NCI-H524 (cell line): ENCODE results near the gene ARL15.

Experiments used
- DNase-seq, 2 experiments: peaks; one replicate each; lab custom pipeline; 2025; lab: John Stamatoyannopoulos, UW

ARL15 gene

GRCh38 chr5:54207566-54207965 lies 102.8 kb downstream of the ARL15 start:
- no peak for DNase-seq

DNA sequence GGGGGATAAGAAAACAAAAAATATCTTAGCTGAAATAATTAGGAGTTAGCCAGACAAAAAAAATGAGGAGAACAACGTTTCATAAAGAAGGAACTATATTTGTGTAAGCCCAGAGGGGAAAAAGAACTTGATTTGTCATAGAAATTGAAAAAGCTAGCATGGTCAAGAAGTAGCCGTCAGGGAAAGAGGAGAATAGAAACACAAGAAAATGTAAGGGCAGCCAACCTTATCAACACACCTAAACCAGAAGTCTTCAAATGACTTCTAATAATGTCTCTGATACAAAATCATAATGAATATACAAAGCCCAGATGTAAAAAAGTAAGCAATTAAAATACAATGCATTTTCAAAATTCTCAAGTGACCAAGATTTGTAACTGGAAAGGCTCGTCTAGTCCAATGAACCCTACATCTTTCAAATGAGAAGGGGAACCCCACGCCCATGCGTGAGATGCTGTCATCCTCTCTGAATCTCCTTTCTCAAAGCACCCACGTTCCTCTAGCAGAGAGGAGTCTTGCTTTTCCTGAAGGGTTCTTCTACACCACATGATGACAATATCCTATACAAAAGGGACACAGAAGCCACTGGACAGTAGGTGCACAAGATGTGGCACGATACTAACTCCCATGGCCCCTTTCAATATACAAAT lies 103.7 kb downstream of the ARL15 start:
- no peak for DNase-seq

GRCh38 chr5:54205918-54206317 lies 104.5 kb downstream of the ARL15 start:
- DNase-seq: no peak

DNA sequence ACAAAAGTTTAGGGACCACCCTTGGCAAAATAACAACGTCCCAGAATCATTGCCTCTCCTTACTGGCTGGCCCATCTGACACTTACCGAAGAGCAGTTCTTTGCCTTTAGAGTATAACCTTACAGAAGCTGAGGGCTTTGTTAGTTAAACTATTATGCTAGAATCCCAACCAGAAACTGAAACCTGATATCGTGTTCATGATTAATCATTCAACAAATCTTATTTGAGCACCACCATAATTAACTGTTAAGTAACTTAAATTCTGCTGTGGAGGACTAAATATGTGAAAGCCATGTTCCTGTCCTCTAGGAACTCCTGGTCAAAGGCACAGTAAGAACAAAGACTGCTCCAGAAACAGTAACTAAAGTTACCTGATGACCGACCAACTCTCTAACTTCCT lies 104.9 kb downstream of the ARL15 start:
- DNase-seq: peak in 1 of 2 experiments; percentile 61

DNA sequence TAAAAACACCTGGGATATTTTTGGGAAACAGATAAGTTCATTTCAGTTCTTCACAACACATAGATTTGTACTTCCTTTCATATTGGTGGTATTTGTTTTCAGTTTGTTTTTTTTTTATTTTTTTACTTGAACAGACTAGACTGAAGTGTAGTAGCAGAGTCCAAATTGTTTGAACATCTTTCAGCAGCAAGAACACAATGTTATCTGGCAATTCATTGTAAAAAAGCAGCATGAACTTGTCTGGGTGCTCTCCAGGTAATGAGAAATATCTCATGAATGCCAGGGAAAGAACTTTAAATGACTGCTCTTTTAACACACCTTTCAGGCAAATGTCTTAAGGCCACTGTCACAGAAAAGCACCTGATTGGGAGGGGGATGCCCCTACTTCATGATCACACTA lies 113.4 kb downstream of the ARL15 start:
- no peak for DNase-seq

GRCh38 chr5:54195701-54196100 lies 114.7 kb downstream of the ARL15 start:
- DNase-seq: no peak

DNA sequence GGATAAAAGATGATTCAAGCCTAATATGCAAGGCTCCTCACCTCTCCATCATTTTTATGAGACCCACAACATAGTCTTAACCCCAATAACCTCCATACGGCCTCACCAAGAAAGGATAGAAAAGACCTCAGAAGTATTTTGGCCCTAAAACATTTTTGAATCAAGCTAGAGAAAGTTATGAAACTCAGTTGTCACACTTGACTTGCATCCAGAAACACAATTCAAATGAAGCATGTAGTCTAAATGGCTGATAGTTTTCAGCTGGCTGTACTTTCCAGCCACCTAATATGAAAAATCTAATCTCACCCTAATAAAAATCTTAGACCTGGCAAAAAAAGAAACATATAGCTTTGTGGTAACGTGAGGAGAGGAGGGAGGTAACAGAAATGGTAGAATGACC lies 116.1 kb downstream of the ARL15 start:
- DNase-seq: no peak

- no peak for DNase-seq
Observed at GRCh38 chr5:54187694-54188093, 122.7 kb downstream of the ARL15 start.

DNA sequence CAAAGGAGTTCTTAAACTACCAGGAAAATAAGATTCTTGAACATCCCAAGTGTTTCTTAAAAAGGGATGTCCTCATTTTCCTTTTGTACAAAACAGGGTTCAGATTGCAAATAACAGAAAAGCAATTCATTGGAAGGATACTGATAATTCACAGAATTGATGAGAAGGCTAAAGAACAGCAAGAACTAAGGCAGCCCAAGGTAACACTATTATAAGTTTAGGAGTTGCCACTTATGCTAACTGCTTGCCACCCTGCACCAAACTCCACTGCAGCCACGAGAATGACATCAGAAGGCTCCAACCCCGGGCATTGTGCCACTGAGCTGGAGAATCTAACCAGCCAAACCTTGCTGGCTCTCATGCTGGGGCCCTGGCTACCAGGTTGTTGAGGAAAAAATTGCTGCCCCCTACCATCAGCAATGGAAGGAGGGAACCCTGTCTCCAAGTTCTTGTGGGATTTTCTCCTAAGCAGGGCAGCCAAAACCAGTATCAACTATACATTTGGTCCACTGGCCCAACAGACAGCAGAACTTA lies 123.4 kb downstream of the ARL15 start:
- DNase-seq: no peak

GRCh38 chr5:54186108-54186507 lies 124.3 kb downstream of the ARL15 start:
- DNase-seq: no peak

DNA sequence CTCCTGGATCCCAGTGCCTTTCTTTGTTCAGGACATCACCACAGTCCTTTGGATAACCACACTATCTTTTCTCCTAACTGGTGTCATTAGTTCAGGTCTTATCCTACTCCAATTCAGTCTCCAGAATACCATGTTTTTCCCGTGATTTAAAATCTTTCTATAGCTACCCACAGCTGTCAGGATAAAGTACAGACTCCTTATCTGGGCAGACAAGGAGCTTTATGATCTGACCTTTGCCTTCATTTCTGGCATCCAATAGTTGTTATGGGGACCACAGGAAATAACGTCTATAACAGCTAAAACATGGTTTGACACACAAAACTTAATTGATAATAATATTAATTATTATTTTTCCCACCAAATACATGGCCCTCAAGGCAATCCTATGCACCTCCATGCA lies 125.6 kb downstream of the ARL15 start:
- no peak for DNase-seq

GRCh38 chr5:54180630-54181031 lies 129.7 kb downstream of the ARL15 start:
- DNase-seq: no peak

DNA sequence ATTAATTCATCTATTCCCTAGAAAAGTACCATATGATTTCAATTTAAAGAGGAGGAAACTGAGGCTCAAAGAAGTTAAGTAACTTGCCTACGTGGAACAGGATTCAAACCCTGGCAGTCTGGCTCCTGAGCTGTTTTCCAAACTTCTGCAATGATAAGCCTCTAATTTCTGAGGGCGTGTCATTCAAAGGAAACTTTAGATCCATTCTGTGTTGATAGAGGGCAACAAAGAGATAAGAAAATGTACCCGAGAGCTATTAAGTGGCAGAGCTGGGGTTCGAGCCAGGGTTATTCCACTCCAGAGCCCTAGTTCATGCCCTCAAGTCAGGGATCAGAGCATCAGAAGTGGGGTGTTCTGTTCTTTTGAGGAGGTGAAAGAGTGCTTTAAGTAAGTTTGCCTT lies 131.4 kb downstream of the ARL15 start:
- no peak for DNase-seq

GRCh38 chr5:54178207-54178606 lies 132.2 kb downstream of the ARL15 start:
- no peak for DNase-seq

DNA sequence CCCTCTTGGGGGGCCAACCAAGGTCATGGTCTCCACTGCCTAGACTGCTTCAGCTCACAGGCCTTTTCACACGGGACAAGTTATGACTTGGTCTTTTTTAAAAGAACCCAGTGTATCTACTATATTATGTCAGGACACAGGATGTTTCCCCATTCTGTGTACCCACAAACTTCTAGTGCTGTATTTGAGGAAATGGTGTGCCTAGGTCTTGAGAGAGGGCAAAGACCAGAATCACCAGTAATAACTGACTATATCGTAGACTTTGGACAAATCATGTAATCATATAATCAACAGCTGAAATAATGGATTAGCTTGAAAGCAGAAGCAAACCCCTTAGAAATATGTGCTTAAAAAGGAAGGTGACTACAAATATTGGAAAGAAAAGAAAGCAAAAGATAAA lies 133.3 kb downstream of the ARL15 start:
- no peak for DNase-seq

- DNase-seq: no peak
Observed at GRCh38 chr5:54176066-54176830, 134.1 kb downstream of the ARL15 start.

DNA sequence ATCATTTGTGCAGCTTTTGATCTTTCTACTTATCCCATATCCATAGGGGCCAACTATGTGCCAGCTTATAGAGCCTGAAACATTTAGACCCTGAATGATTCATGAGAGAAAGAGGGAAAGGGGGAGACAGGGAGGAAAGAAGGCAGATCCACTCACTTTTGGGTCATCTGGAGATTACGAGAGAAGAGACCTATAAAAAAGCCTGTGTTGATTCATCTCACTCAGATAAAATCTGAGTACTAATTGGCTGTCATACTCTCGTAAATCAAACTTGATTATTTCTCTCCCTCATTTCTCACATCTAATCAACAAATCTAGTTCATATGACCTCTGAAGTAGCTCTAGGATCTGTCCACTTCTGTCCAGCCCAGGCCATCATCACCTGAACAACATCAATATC lies 137.1 kb downstream of the ARL15 start:
- DNase-seq: no peak

- no peak for DNase-seq
Observed at GRCh38 chr5:54171645-54172384, 138.6 kb downstream of the ARL15 start.

GRCh38 chr5:54165687-54166086 lies 144.7 kb downstream of the ARL15 start:
- DNase-seq: no peak

- DNase-seq: no peak
Observed at GRCh38 chr5:54162184-54162583, 148.2 kb downstream of the ARL15 start.

- DNase-seq: no peak
Observed at GRCh38 chr5:54160329-54160728, 150.0 kb downstream of the ARL15 start.

GRCh38 chr5:54159893-54160195 lies 150.5 kb downstream of the ARL15 start:
- no peak for DNase-seq
